ENCODE measurements around the gene NRN1.

Gene NRN1

DNA sequence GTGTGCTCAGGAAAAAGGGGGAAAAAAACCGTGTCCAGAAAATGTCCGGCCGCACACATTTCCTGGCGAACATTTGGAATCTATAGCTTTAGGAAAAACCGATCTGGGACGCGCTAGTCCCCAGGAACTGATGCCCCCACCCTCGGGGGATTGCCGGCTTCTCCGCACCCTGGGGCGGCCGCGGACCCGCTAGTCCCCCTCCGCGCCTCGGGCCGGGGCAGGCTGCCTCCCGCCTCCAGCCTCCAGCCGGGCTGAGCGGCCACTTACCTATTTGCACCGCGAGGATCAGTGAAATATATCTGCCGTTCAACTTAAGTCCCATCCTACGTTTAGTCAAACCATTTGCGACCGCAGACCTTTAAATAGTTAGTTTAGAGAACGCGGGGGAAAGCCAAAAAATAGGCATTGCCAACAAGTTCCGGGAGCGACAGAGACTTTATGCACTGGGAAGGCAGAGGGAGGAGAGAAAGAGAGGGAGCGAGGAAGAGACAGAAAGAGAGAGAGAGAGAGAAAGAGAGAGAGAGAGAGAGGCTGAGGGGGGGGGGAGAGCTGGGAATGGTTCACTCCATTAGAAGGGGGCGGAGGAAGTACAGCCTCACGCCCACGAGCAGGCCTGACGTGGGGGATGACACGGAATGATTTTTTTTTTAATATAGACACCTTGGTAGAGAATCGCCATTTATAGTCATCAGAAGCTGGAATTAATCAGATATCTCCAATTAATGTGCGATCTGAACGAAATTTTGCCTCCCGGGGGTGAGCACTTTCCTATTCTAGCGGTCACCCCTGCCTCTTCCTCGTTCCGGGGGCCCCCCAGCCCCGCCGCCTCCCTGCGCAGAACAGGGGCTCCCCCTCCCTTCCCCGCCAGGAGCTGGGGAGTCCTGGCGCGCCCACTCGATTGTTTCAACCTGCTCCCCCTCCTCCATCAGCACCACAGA is at the start of gene NRN1:
Gene NRN1 (minus strand): TSS at position 498 of the 938 bp plus-strand sequence. CDS start 176 bp downstream, at position 322.
- TF ChIP-seq CTCF (conservative IDR thresholded peaks at IDR 0.05; ENCODE audit: low read length): no peak
- DNase-seq (ENCODE audit: low read depth): peak; percentile 77

GRCh38 chr6:6052216-6052615 is 45.5 kb upstream of the NRN1 start:
- no peak for TF ChIP-seq CTCF (conservative IDR thresholded peaks at IDR 0.05; ENCODE audit: low read length)
- H3K4me3 ChIP-seq (ENCODE audit: low read length): no peak overlapping the region
- DNase-seq (ENCODE audit: low read depth): no peak

More for the DNA sequence above, at the start of gene NRN1:
- H3K4me3 ChIP-seq (ENCODE audit: low read length): peak within 1 kb of the TSS; percentile 67

DNA sequence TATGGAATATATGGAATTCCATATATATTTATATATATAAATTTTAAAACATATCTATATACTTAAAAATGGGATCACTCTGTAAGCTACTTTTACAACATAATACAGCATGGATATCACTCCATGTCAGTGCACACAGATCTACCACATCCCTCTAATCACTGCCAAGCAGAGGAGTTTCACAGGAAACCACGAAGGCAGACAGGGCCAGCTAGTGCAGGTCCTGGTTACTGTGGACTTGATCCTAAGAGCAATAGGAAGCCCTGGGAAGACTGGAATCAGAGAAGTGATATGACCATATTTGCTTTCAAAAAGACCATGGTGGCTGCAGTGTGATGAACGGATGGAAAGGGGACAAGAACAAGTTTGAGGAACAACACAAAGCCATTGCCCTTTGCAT is 40.0 kb upstream of the NRN1 start:
- H3K4me3 ChIP-seq (ENCODE audit: low read length): no peak overlapping the region
- no peak for DNase-seq (ENCODE audit: low read depth)

DNA sequence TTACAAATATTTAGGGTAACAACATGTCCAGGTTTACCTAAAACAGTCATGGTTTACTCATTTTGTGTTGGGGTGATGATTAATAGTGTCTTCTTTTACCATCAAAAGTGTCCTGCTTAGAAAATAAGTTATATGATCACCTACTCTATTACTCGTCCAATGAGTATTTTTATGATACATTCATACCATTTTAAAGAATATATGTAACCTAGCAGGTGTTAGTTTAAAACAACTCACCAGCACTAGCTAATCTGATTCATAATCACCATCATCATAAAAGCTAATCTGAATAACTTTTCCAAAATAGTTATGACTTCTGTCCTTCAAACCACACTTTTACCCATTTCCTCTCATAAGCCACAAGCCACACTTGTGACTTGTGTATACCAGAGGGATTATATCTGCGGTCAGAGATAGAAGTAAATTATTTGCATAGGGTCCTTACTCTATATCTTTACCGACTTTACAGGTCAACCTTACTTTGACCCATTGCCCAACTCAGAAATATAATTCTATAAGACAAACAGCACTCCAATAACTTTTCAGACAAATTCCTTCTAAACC is 33.3 kb upstream of the NRN1 start:
- no peak overlapping the region for H3K4me3 ChIP-seq (ENCODE audit: low read length)
- no peak for TF ChIP-seq CTCF (conservative IDR thresholded peaks at IDR 0.05; ENCODE audit: low read length)
- DNase-seq (ENCODE audit: low read depth): no peak

More for the DNA sequence above, 40.0 kb upstream of the NRN1 start:
- TF ChIP-seq CTCF (conservative IDR thresholded peaks at IDR 0.05; ENCODE audit: low read length): no peak

- TF ChIP-seq CTCF (conservative IDR thresholded peaks at IDR 0.05; ENCODE audit: low read length): no peak
- H3K4me3 ChIP-seq (ENCODE audit: low read length): no peak overlapping the region
- no peak for DNase-seq (ENCODE audit: low read depth)
Measured at GRCh38 chr6:6037179-6037578, 30.5 kb upstream of the NRN1 start.

DNA sequence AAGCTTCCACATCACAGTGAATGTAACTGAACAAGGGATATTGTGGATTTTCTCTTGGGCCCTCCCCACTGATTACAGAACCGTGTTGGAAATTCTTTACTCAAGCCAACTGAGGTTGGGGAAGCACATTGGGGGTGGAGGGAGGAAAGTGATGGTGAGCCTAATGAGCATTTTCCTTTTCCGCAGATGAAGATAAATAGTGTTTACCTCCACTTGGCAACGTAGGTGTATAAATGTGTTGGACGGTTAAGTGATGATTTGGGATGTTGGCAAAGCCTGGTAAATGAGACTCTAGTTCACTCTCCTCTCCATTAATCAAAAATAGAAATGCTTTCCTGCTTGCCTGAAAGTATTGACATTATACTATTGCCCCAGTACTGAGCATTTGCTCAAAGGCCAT is 27.1 kb upstream of the NRN1 start:
- TF ChIP-seq CTCF (conservative IDR thresholded peaks at IDR 0.05; ENCODE audit: low read length): no peak
- no peak overlapping the region for H3K4me3 ChIP-seq (ENCODE audit: low read length)
- DNase-seq (ENCODE audit: low read depth): no peak
